Bronchial epithelial cell (primary cell): Measurements from ENCODE around the gene CSNK2B. TPM values are rescaled to one million over a fixed set of nuclear protein-coding genes. Genes with fewer than 3 reads are reported as not detected.
A peak's percentile ranks its signal among the peaks of the same experiment; 100 is the strongest.

Experiments used
- DNase-seq: peaks from one replicate; pipeline ENCODE4 v3.0.0-alpha.2; 2010; ENCODE audit warnings: low read depth
- FAIRE-seq: peaks from 2 replicates; lab custom pipeline; 2011; peaks lifted over from hg19 to GRCh38; lab: Jason Lieb, UNC
- H3K27me3 ChIP-seq: 2 replicates; pipeline ENCODE4 v1.5.1; 2011; ENCODE audit warnings: low read length; ENCODE audit not compliant: control insufficient read depth, insufficient read depth
- H3K36me3 ChIP-seq: 2 replicates; pipeline ENCODE4 v1.5.1; 2011; ENCODE audit warnings: low read length; ENCODE audit not compliant: control insufficient read depth, insufficient read depth
- H3K4me3 ChIP-seq: 2 replicates; pipeline ENCODE4 v1.5.1; 2011; ENCODE audit warnings: mild to moderate bottlenecking, low read depth, low read length, control low read depth
- CTCF ChIP-seq: IDR thresholded peaks from 2 replicates; pipeline ENCODE4 v1.5.1; 2011; ENCODE audit warnings: mild to moderate bottlenecking, moderate library complexity, low read length, control low read depth, inconsistent platforms; ENCODE audit not compliant: insufficient read depth, severe bottlenecking
- total RNA-seq: library from RNA; depleted of rRNA; stranded (reverse); fragments of >200 nt; gene quantifications from 2 replicates; pipeline ENCODE4 v1.2.1, GENCODE V29; 2014

Gene CSNK2B
- total RNA-seq, 1 donor from 2014 or later, result 61.1 TPM

GRCh38 chr6:31687321-31687720 lies 21.4 kb downstream of the CSNK2B start:
- Histone ChIP-seq H3K36me3 (peaks cover 26% of the 10 kb centered on the region), H3K4me3 (no peak overlapping the region), H3K27me3 (no peaks in the 10 kb centered on the region)
- no peak for TF ChIP-seq CTCF
- FAIRE-seq, result no peak
- no peak for DNase-seq

GRCh38 chr6:31687860-31688693 lies 22.2 kb downstream of the CSNK2B start:
- peaks cover 27% of the 10 kb centered on the region for H3K36me3 ChIP-seq

GRCh38 chr6:31689249-31690110 lies 23.6 kb downstream of the CSNK2B start:
- Histone ChIP-seq H3K36me3 (peaks cover 35% of the 10 kb centered on the region), H3K4me3 (no peak overlapping the region), H3K27me3 (no peaks in the 10 kb centered on the region)
- FAIRE-seq (no peak), DNase-seq (no peak)
- peak; percentile 59 for TF ChIP-seq CTCF

More at GRCh38 chr6:31687860-31688693, 22.2 kb downstream of the CSNK2B start:
- FAIRE-seq, result no peak
- no peaks in the 10 kb centered on the region for H3K27me3 ChIP-seq
- no peak for TF ChIP-seq CTCF
- no peak for DNase-seq
- H3K4me3 ChIP-seq, result no peak overlapping the region

GRCh38 chr6:31690231-31691077 lies 24.6 kb downstream of the CSNK2B start:
- TF ChIP-seq CTCF, result no peak
- DNase-seq, result no peak
- Histone ChIP-seq H3K36me3 (peaks cover 37% of the 10 kb centered on the region), H3K4me3 (no peak overlapping the region), H3K27me3 (no peaks in the 10 kb centered on the region)
- no peak for FAIRE-seq

- Histone ChIP-seq H3K27me3 (no peaks in the 10 kb centered on the region), H3K36me3 (peaks cover 37% of the 10 kb centered on the region), H3K4me3 (no peak overlapping the region)
- DNase-seq, result no peak
- FAIRE-seq, result no peak
- no peak for TF ChIP-seq CTCF
These were observed 25.2 kb downstream of the CSNK2B start for GRCh38 chr6:31691078-31691463.
